ENCODE measurements around the gene DNAH8.

GRCh38 chr6:38806271-38806670 is 91.2 kb downstream of the DNAH8 start:
- TF ChIP-seq EZH2 (IDR thresholded peaks at IDR 0.05; ENCODE audit: low read depth), result no peak
- no peak for TF ChIP-seq CTCF (conservative IDR thresholded peaks at IDR 0.05)

All from PC-9 (cell line).